ENCODE data around the gene MTA1. TPM values are rescaled to one million over a fixed set of nuclear protein-coding genes. Genes with fewer than 3 reads are reported as not detected.
A peak's percentile ranks its signal among the peaks of the same experiment; 100 is the strongest.

The MTA1 gene
- total and polyA plus RNA-seq, 2 of the 8 experiments (the other 6 are each of a cell fraction or from before 2014, with no cell fraction given), result 73.9 to 221 TPM

DNA sequence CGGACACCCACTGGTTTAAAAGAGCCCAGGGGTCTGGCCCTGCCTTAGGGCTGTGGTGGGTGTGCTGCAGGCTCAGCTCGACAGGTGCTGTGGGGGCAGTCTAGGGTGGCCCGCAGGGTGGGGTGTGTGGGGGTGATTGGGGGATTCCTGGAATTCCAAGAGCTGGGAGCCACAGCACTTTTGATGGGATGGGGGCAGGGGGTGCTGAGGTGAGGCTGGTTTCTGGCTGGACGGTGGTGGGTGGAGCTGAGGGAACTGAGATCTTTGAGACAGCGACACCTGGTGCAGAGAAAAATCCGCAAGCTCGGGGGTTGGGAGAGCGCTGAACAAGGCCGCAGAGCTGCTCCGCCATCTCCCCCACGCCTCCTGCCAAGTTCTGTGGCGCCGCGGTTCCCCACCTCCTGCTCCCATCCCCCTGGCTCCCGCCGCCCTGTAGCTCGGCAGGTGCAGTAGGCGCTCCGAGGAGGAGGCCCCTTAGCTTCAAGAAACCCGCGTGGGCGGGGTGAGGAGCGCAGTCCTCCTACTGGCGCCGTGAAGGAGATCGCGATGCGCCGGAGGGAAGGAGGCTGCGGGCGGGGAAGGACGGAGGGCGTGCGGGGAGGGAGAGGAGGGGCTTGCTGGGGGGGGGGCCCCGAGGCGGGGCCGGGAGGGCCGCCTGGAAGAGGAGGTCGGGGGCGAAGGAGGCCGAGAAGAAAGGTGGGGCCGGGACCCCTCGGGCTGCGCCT lies 70.1 kb downstream of the MTA1 start:
- H3K9ac ChIP-seq (replicated peaks in 1 of 4; ENCODE audit: extremely low read depth in 1 of 4, low read depth in 3 of 4, low read length in 3 of 4), result peak overlapping the region in 3 of 4 experiments; percentile 26 to 70 (median 53); a peak in 4 of 7 replicates
- TF ChIP-seq E2F6 (IDR thresholded peaks at IDR 0.05), result no peak; the same call in 1 of the 2 replicates
- TF ChIP-seq SIN3A (conservative IDR thresholded peaks at IDR 0.05 in 1 of 2, IDR thresholded peaks at IDR 0.05 in 1 of 2; ENCODE audit: low read depth in 1 of 2, low read length in 2 of 2), result peak in 1 of 2 experiments; percentile 64; a peak in 1 of 4 replicates
- TF ChIP-seq SP4 (IDR thresholded peaks at IDR 0.05; ENCODE audit: low read length), result no peak
- TF ChIP-seq NANOG (IDR thresholded peaks at IDR 0.05; ENCODE audit: insufficient read depth, low read depth, low read length, poor library complexity, severe bottlenecking), result no peak
- TF ChIP-seq EGR1 (IDR thresholded peaks at IDR 0.05; ENCODE audit: borderline replicate concordance, low read depth, low read length), result no peak
- 0 out of 2 replicates have a peak, but pooled peaks have one; percentile 2 for TF ChIP-seq PHF8 (conservative IDR thresholded peaks at IDR 0.05; ENCODE audit: low read depth, low read length)
- peak; percentile 38 to 39; a peak in 3 of 4 replicates for TF ChIP-seq RAD21 (IDR thresholded peaks at IDR 0.05 in 1 of 2, conservative IDR thresholded peaks at IDR 0.05 in 1 of 2; ENCODE audit: low read depth in 2 of 2, low read length in 2 of 2)
- TF ChIP-seq SP1 (IDR thresholded peaks at IDR 0.05; ENCODE audit: low read depth, low read length), result peak; percentile 62
- TF ChIP-seq YY1 (IDR thresholded peaks at IDR 0.05; ENCODE audit: low read depth, low read length), result peak; percentile 68; the same call in 1 of the 2 replicates
- peak; percentile 49 for TF ChIP-seq ASH2L (IDR thresholded peaks at IDR 0.05; ENCODE audit: low read length)

More for the DNA sequence above, 70.1 kb downstream of the MTA1 start:
- no peak overlapping the region for H3K14ac ChIP-seq (ENCODE audit: insufficient read length)
- H2AK5ac ChIP-seq (ENCODE audit: low read depth, low read length), result no peak overlapping the region
- H4K8ac ChIP-seq (ENCODE audit: extremely low read depth, insufficient read depth, low read length), result peak overlapping the region; percentile 68
- no peak overlapping the region for H4K5ac ChIP-seq (ENCODE audit: insufficient read length, low read depth, low read length)
- DNase-seq (ENCODE audit: low read depth in 1 of 2, low spot score in 2 of 2) (peak in 1 of 2 experiments; percentile 85), FAIRE-seq (peak; percentile 92)
- H3K79me2 ChIP-seq (ENCODE audit: control insufficient read depth in 1 of 2, insufficient read depth in 2 of 2, low read length in 2 of 2), result no peaks in the 10 kb centered on the region
- peaks cover 0 to 20% (median 5%) of the 10 kb centered on the region in 4 experiments; a peak in 5 of 7 replicates for H3K4me1 ChIP-seq (replicated peaks in 1 of 4; ENCODE audit: control insufficient read depth in 3 of 4, insufficient read depth in 4 of 4, low read length in 3 of 4)
- H2BK20ac ChIP-seq (ENCODE audit: low read length), result no peak overlapping the region
- H2BK5ac ChIP-seq (ENCODE audit: low read depth, low read length), result no peak overlapping the region
- no peaks in the 10 kb centered on the region; a peak in 2 of 8 replicates for H3K36me3 ChIP-seq (ENCODE audit: control insufficient read depth in 2 of 4, insufficient read depth in 4 of 4, low read length in 3 of 4)
- H3K23me2 ChIP-seq (ENCODE audit: low read depth, low read length), result peaks cover 9% of the 10 kb centered on the region; the same call in 1 of the 2 replicates
- H3K4me3 ChIP-seq (ENCODE audit: extremely low read depth in 1 of 4, insufficient read depth in 2 of 4, low read depth in 3 of 4, low read length in 4 of 4), result peak overlapping the region; percentile 30 to 77 (median 56)
- peak overlapping the region; percentile 37 to 100 for H3K4me2 ChIP-seq (ENCODE audit: insufficient read depth in 1 of 2, low read depth in 2 of 2, low read length in 2 of 2)
- H4K20me1 ChIP-seq (replicated peaks in 1 of 2; ENCODE audit: control insufficient read depth in 1 of 2, insufficient read depth in 2 of 2, low read length in 2 of 2), result peaks cover 0 to 13% of the 10 kb centered on the region in 2 experiments
- no peak overlapping the region for H3K4ac ChIP-seq (replicated peaks; ENCODE audit: insufficient read length, low read depth, low read length)
- H3K9me3 ChIP-seq (ENCODE audit: insufficient read depth in 2 of 2, low read depth in 1 of 2, low read length in 1 of 2), result no peaks in the 10 kb centered on the region
- H2AFZ ChIP-seq (ENCODE audit: low read length), result no peak overlapping the region
- peaks cover 30 to 43% (median 42%) of the 10 kb centered on the region in 4 experiments for H3K27me3 ChIP-seq (replicated peaks in 1 of 4; ENCODE audit: control insufficient read depth in 3 of 4, extremely low read depth in 1 of 4, insufficient read depth in 3 of 4, low read length in 3 of 4)
- H3K18ac ChIP-seq (ENCODE audit: extremely low read depth, low read length), result peak overlapping the region; percentile 48
- H3K23ac ChIP-seq (ENCODE audit: insufficient read length), result no peak overlapping the region
- H4K91ac ChIP-seq (replicated peaks; ENCODE audit: insufficient read length, low read length), result no peak overlapping the region
- no peak overlapping the region for H2BK12ac ChIP-seq (ENCODE audit: low read depth, low read length)
- WGBS, 2 experiments (ENCODE audit: extremely low coverage in 1 of 2, insufficient coverage in 1 of 2, insufficient read length in 1 of 2, insufficient replicate concordance in 2 of 2, low coverage in 1 of 2, low lambda C conversion rate in 2 of 2, missing lambda C conversion rate in 1 of 2), result 7% methylated on average over 14 of the region's 44 CpGs; no CpG with 5 or more reads in 1 of the 2 experiments
- H2BK120ac ChIP-seq (replicated peaks; ENCODE audit: low read depth, low read length), result no peak overlapping the region
- H2BK15ac ChIP-seq (ENCODE audit: low read length), result no peak overlapping the region
- ChIA-PET POLR2A (ENCODE audit: partially characterized antibody) (interaction anchor here (2.2 to 2.8 kb wide), 2 partner anchors 9 to 13 kb away, joined by 8 to 9 read pairs; no protein-coding TSS in a partner anchor), CTCF (ENCODE audit: partially characterized antibody) (interaction anchor here (0.6 to 2.6 kb wide), 27 partner anchors 9 to 710 kb away, joined by 3 to 33 read pairs (median 5); partner anchors contain the start of gene PACS2)
- H3K79me1 ChIP-seq (ENCODE audit: low read depth, low read length), result no peaks in the 10 kb centered on the region
- H3K56ac ChIP-seq (replicated peaks; ENCODE audit: insufficient read length, low read depth, low read length), result no peak overlapping the region
- H3K27ac ChIP-seq (ENCODE audit: low read depth, low read length), result no peak overlapping the region

All from H1 (cell line).